Esophagus (tissue), 2 donors: ENCODE data around the gene TMEM135. TPM values are rescaled to one million over a fixed set of nuclear protein-coding genes. Genes with fewer than 3 reads are reported as not detected.
"Not testable (repeated sequence)": the region's sequence is repeated elsewhere in the genome, so short reads cannot be mapped to it uniquely, and the experiment has no call there.

Source experiments
- H3K27ac ChIP-seq, 2 donors: one replicate each; pipeline ENCODE4 v1.5.1; 2013; ENCODE audit warnings: low read depth in 2 of 2, mild to moderate bottlenecking in 2 of 2, inconsistent platforms in 1 of 2, low read length in 1 of 2, moderate library complexity in 1 of 2
- H3K27me3 ChIP-seq, 2 donors: one replicate each; pipeline ENCODE4 v1.6.1; 2013; ENCODE audit warnings: low read length in 2 of 2, control low read depth in 1 of 2, mild to moderate bottlenecking in 1 of 2; ENCODE audit not compliant: insufficient read depth in 2 of 2, control insufficient read depth in 1 of 2
- H3K36me3 ChIP-seq, 2 donors: one replicate each; pipeline ENCODE4 v1.6.1; 2013; ENCODE audit warnings: low read length in 1 of 2; ENCODE audit not compliant: control insufficient read depth in 2 of 2, insufficient read depth in 2 of 2
- H3K4me1 ChIP-seq, 2 donors: one replicate each; pipeline ENCODE4 v1.6.1; 2013; ENCODE audit warnings: low read length in 1 of 2; ENCODE audit not compliant: control insufficient read depth in 2 of 2, insufficient read depth in 2 of 2
- H3K4me3 ChIP-seq, 2 donors: one replicate each; pipeline ENCODE4 v1.5.1; 2013; ENCODE audit warnings: low read length in 2 of 2, mild to moderate bottlenecking in 2 of 2, low read depth in 1 of 2, moderate library complexity in 1 of 2
- H3K9me3 ChIP-seq, 2 donors: one replicate each; pipeline ENCODE4 v1.6.1; 2013; ENCODE audit warnings: mild to moderate bottlenecking in 2 of 2, low read depth in 1 of 2, low read length in 1 of 2, moderate library complexity in 1 of 2; ENCODE audit not compliant: control insufficient read depth in 2 of 2, insufficient read depth in 1 of 2
- WGBS, 2 donors: extraction: QIAGEN DNeasy Blood & Tissue Kit; methylation state at CpG; one replicate each; pipeline ENCODE4 v1.1.7; 2013; 5-methylcytosine and 5-hydroxymethylcytosine counted together
- polyA plus RNA-seq, 2 donors: library from polyadenylated mRNA; stranded (reverse); fragments of 200-250 nt; gene quantifications; one replicate each; pipeline ENCODE4 v1.2.3, GENCODE V29; 2013
- donor health status: healthy with polysubstance abuse.
- donor health status: Bipolar disorder and iron deficiency.

The TMEM135 gene
- polyA plus RNA-seq, 2 donors: 2.2 to 2.6 TPM

GRCh38 chr11:87265979-87266378 lies 228.2 kb downstream of the TMEM135 start:
- H3K4me3 ChIP-seq: no peak overlapping the region
- no peaks in the 10 kb centered on the region for H3K36me3 ChIP-seq
- no peaks in the 10 kb centered on the region for H3K27me3 ChIP-seq
- no peaks in the 10 kb centered on the region for H3K9me3 ChIP-seq
- H3K27ac ChIP-seq: no peak overlapping the region
- no peaks in the 10 kb centered on the region for H3K4me1 ChIP-seq

GRCh38 chr11:87266751-87267150 lies 229.0 kb downstream of the TMEM135 start:
- Histone ChIP-seq H3K27ac (no peak overlapping the region), H3K4me3 (no peak overlapping the region), H3K36me3 (no peaks in the 10 kb centered on the region), H3K27me3 (no peaks in the 10 kb centered on the region), H3K9me3 (no peaks in the 10 kb centered on the region), H3K4me1 (no peaks in the 10 kb centered on the region)
- WGBS, 2 donors: 69 to 96% methylated on average over 2 of the region's 2 CpGs

- H3K4me1 ChIP-seq, H3K4me3 ChIP-seq, H3K27me3 ChIP-seq, H3K9me3 ChIP-seq, H3K27ac ChIP-seq, H3K36me3 ChIP-seq: not testable (repeated sequence)
- WGBS, 2 donors: 93 to 97% methylated on average over 4 of the region's 4 CpGs
These were observed 234.2 kb downstream of the TMEM135 start for GRCh38 chr11:87271951-87272350.

- H3K4me1 ChIP-seq: no peaks in the 10 kb centered on the region
- no peak overlapping the region for H3K4me3 ChIP-seq
- H3K36me3 ChIP-seq: no peaks in the 10 kb centered on the region
- no peaks in the 10 kb centered on the region for H3K9me3 ChIP-seq
- H3K27me3 ChIP-seq: no peaks in the 10 kb centered on the region
- 81 to 88% methylated on average over 1 of the region's 1 CpG for WGBS, 2 donors
- H3K27ac ChIP-seq: no peak overlapping the region
These were observed 237.4 kb downstream of the TMEM135 start for GRCh38 chr11:87275176-87275575.

- no peaks in the 10 kb centered on the region for H3K9me3 ChIP-seq
- H3K27me3 ChIP-seq: no peaks in the 10 kb centered on the region
- H3K36me3 ChIP-seq: no peaks in the 10 kb centered on the region
- H3K4me3 ChIP-seq: no peak overlapping the region
- no peak overlapping the region for H3K27ac ChIP-seq
- H3K4me1 ChIP-seq: no peaks in the 10 kb centered on the region
- WGBS, 2 donors: 49 to 51% methylated on average over 2 of the region's 2 CpGs
These were observed 242.4 kb downstream of the TMEM135 start for GRCh38 chr11:87280143-87280542.

- WGBS, 2 donors: 35 to 40% methylated on average over 3 of the region's 3 CpGs
- Histone ChIP-seq H3K27ac (no peak overlapping the region), H3K36me3 (no peaks in the 10 kb centered on the region), H3K4me1 (no peaks in the 10 kb centered on the region), H3K27me3 (no peaks in the 10 kb centered on the region), H3K4me3 (no peak overlapping the region), H3K9me3 (peaks cover 0 to 3% of the 10 kb centered on the region in 2 donors)
These were observed 243.8 kb downstream of the TMEM135 start for GRCh38 chr11:87281496-87281895.

- Histone ChIP-seq H3K9me3 (peaks cover 0 to 3% of the 10 kb centered on the region in 2 donors), H3K27ac (no peak overlapping the region), H3K36me3 (no peaks in the 10 kb centered on the region), H3K4me1 (no peaks in the 10 kb centered on the region), H3K4me3 (no peak overlapping the region), H3K27me3 (no peaks in the 10 kb centered on the region)
- 58 to 76% methylated on average over 2 of the region's 2 CpGs for WGBS, 2 donors
These were observed 246.6 kb downstream of the TMEM135 start for GRCh38 chr11:87284306-87284705.

- not testable (repeated sequence) for H3K9me3 ChIP-seq
- WGBS, 2 donors: 90 to 98% methylated on average over 7 of the region's 7 CpGs
These were observed 247.9 kb downstream of the TMEM135 start for GRCh38 chr11:87285674-87286073.

GRCh38 chr11:87286338-87286737 lies 248.6 kb downstream of the TMEM135 start:
- 98 to 99% methylated on average over 17 of the region's 17 CpGs for WGBS, 2 donors
- H3K9me3 ChIP-seq: peaks cover 0 to 3% of the 10 kb centered on the region in 2 donors

More at GRCh38 chr11:87285674-87286073, 247.9 kb downstream of the TMEM135 start:
- not testable (repeated sequence) for H3K4me1 ChIP-seq, H3K27ac ChIP-seq, H3K4me3 ChIP-seq, H3K36me3 ChIP-seq, H3K27me3 ChIP-seq

GRCh38 chr11:87290304-87290922 lies 252.7 kb downstream of the TMEM135 start:
- Histone ChIP-seq H3K27ac (no peak overlapping the region), H3K36me3 (no peaks in the 10 kb centered on the region), H3K9me3 (peaks cover 0 to 2% of the 10 kb centered on the region in 2 donors), H3K4me1 (no peaks in the 10 kb centered on the region), H3K27me3 (no peaks in the 10 kb centered on the region), H3K4me3 (no peak overlapping the region)
- WGBS, 2 donors: 17% methylated on average over 3 of the region's 3 CpGs

More at GRCh38 chr11:87286338-87286737, 248.6 kb downstream of the TMEM135 start:
- H3K4me1 ChIP-seq: no peaks in the 10 kb centered on the region
- no peaks in the 10 kb centered on the region for H3K27me3 ChIP-seq
- no peak overlapping the region for H3K4me3 ChIP-seq
- H3K27ac ChIP-seq: no peak overlapping the region
- no peaks in the 10 kb centered on the region for H3K36me3 ChIP-seq
